Measurements from ENCODE around the gene THAP4.

DNA sequence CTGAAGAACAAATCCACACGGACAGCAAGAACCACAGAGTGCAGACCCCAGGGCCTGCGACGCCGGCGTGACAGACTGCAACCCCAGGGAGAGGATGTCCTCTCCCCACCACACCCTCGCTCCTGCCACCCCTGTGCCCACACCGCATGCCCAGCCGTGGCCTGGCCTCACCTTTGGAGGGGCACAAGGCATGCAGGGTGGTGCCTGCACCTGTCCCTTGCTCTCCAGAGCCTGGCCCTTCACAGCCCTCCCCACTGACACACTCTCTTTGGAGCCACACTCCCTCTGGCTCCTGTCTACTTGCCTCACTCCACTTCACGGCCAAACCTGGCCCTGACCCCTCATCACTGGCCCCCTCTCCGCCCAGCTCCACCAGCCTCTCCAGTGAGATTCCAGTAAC lies 9.3 kb downstream of the THAP4 start:
- TF ChIP-seq, protein P1, sequence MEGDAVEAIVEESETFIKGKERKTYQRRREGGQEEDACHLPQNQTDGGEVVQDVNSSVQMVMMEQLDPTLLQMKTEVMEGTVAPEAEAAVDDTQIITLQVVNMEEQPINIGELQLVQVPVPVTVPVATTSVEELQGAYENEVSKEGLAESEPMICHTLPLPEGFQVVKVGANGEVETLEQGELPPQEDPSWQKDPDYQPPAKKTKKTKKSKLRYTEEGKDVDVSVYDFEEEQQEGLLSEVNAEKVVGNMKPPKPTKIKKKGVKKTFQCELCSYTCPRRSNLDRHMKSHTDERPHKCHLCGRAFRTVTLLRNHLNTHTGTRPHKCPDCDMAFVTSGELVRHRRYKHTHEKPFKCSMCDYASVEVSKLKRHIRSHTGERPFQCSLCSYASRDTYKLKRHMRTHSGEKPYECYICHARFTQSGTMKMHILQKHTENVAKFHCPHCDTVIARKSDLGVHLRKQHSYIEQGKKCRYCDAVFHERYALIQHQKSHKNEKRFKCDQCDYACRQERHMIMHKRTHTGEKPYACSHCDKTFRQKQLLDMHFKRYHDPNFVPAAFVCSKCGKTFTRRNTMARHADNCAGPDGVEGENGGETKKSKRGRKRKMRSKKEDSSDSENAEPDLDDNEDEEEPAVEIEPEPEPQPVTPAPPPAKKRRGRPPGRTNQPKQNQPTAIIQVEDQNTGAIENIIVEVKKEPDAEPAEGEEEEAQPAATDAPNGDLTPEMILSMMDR (IDR thresholded peaks at IDR 0.05; ENCODE audit: low read depth, low read length): no peak
- TF ChIP-seq EZH2phosphoT487 (IDR thresholded peaks at IDR 0.05; ENCODE audit: low read depth): no peak
